Activated CD4-positive, alpha-beta T cell treated with anti-CD3 and anti-CD28 coated beads for 4 hours (primary cell): ENCODE data around the gene RAE1.

Experiments
- DNase-seq, 2 donors: peaks; one replicate each; pipeline ENCODE4 v3.0.0-alpha.2; 2020

RAE1 gene

GRCh38 chr20:57390604-57391438 is 39.8 kb downstream of the RAE1 start, which contains the start of gene RBM38:
Gene RBM38, plus strand, starts transcription at chr20:57391396. Its CDS starts 186 bp downstream, at chr20:57391582.
- peak; percentile 75 to 79 for DNase-seq

GRCh38 chr20:57391439-57392301 is 40.6 kb downstream of the RAE1 start:
- DNase-seq: peak; percentile 26 to 47

- DNase-seq: peak; percentile 51 to 65
These were observed 41.6 kb downstream of the RAE1 start for GRCh38 chr20:57392512-57393271.

DNA sequence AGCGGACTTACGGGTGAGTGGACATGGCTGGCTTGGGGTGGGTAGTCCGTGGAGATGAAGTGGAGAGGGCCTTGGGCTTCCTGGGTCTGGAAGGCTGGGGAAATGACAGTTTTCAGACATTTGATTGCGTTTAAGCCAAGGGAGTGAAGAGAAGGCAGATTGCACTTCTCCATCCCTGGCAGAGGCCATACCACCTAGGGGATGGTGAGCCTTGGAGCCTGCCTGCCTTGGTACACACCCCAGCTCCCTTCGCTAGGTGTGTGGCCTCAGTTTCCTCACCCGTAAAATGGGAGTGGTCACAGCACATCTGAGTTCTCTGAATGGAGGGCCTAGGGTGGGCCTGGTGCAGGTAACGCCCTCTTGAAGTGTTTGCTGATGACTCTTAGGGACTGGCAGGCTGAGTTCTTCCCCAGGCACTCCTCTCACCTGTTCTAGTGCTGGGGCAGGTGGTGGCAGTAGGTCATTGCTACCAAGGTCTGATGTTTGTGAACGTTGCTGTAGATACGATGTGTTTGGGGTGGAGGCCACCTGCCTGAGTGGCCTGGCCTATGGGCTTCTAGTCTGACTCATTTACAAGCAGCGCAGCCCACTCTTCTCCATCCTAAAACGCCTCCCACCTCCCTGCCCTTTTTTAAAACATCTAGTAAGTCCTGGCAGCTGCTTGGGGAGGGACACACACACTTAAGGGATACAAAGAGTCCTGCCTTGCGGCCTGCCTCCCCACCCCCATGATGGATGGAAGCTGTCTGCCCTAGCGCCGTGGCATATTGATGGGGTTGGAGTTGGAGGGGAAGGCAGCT is 42.5 kb downstream of the RAE1 start:
- DNase-seq: no peak

GRCh38 chr20:57394121-57395082 is 43.3 kb downstream of the RAE1 start:
- no peak for DNase-seq

GRCh38 chr20:57395111-57395966 is 44.3 kb downstream of the RAE1 start:
- DNase-seq: no peak

GRCh38 chr20:57396212-57396983 is 45.3 kb downstream of the RAE1 start:
- no peak for DNase-seq

DNA sequence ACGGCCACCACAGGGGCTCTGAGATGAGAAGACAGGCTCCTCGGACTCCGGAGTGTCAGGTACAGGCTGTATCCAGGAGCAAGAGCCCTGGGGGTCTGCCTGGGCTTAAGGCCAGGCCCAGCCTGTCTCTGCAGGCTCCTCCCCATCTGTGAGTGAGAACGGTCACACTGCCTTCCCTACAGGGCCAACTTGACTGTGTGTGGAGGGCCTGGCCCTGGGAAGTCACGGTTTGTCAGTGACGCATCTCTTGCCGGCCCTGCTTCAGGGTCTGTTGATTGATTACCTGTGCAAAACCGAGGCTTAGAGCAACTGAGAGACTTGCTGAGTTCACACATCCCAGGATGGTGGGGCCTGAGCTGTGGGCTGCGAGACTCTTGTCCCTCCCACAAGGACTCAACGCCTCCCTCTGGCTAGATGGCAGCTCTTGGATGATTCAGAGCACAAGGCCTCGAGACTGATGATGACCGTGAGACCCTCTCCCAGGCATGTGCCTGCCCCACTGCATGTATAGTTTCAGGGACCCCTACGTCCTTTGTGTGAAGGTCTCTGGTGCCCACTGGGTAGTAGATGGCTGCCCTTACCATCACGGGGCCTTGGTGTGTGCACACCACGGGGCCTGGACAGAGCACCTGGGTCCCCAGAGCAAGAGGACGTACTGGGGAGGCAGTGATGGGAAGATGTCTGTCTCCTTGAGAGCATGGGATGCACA is 46.1 kb downstream of the RAE1 start:
- DNase-seq: no peak

DNA sequence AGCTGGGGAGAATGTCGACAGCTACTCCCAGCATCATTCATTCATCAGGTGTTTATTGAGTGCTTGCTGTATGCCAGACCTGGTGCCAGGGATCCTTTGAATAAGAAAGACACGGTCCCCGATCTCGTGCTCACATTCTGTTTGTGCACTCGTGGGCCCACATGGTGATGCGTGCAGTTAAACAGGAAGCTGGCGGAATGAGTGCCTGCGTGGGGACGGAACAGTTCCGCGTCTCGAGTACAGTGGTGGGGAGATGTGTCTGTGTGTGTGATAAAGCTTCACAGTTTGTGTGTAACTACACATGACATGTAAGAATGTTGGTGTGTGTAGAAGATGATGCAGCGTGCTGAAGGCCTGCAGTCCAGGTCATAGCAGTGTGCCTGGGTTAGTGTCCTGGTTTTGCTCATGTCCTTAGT is 46.6 kb downstream of the RAE1 start:
- peak; percentile 57 to 63 for DNase-seq

GRCh38 chr20:57398231-57398821 is 47.3 kb downstream of the RAE1 start:
- DNase-seq: peak; percentile 81 to 90

DNA sequence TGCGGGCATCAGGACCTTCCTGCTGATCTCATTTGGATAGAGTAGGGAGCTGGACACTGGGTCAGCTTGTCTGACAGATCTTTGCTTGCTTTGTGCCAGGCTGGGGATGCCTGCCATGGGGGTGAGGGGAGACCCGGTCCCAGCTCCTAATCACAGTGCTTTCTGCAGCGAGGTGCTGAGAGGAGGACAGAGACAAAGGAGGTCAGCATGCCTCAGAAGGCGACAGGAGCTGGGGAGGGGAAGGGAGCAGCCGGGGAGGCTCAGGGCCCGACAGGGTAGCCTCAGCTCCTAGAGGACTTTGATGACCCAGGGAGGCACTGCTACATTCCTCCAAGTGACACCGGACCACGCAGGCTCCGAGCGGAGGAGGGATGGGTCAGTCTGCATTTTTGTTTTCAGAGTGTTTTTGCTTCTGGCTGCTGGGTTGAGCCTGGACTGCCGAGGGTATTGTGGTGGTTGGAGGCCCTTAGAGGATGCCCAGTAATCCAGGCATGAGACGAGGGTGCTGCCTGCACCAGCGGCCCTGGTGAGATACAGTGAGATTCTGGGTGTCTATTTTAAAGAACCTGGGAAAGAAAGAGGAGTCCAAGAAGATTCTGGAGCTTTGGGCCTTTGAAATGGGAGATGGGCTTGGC is 48.0 kb downstream of the RAE1 start:
- no peak for DNase-seq

DNA sequence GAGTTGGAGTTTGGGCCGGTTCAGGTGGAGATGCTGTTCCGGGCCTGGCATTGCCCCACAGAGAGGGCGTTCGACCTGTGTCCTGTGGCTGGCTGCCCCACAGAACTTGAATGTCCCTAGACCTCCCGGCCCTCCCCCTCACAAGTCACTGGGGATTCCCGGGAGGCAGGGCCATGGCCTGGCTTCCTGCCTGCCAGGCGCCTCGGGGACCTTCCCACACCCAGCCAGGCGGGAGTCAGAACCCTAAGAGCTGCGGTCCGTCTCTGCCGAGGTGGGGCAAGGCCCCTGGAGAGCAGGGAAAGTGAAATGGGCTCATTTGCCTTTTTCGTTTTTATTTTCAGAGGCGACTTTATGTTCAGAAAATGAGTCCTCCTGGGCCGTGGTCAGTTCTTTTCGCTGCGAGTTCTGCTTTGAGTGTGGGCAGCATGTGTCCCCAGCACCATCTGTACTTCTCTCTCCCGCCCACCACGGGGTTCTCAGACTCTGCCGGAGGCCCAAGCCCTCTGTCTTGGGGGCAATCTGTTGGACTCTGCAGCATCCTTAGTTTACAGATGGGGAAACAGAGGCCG is 48.6 kb downstream of the RAE1 start:
- DNase-seq: peak; percentile 15 to 27

DNA sequence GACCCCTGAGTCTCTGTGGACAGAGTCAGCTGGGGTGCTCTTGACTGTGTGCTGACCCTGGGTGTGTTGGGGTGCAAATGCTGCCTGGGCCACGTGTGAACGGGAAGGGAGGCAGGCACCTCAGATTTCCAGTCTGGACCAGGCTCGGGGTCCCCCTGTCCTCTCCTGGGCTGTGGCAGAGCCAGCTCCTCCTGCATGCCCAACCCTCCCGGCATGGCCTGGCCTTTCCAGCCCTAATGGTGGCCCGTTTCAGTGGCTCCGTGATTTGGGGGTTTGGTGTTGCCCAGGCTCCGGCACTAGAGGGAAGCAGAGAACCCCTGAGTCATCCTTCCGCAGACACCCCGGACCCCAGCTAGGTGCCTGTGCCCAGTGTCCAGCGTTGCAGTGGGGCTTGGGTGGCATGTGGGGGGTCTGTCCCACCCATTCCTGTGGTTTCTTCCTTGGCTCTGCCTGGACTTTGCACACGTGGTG is 49.2 kb downstream of the RAE1 start:
- DNase-seq: no peak

GRCh38 chr20:57400821-57401564 is 49.9 kb downstream of the RAE1 start:
- DNase-seq: no peak

DNA sequence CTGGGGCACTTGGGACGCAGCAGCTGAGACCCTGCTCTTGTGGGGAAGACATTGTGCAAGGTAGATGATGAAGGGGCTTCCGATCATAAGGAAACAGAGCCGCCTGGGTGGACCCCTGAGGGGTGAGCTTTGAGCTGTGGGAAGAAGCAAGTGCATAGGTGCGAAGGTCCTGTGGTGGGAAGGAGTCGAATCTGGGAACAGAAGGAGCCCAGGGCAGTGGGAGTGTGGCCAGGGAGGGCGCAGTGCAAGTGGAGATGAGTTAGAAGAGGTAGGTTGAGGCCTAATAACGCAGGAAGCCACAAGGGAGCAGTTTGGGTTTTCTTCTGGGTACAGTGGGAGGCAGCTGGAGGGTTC is 50.5 kb downstream of the RAE1 start:
- DNase-seq: no peak
